Suprapubic skin (tissue), 4 donors: Measurements from ENCODE around the gene E2F3.

Experiments
- EP300 ChIP-seq: sonication (generic); formaldehyde crosslinking; IDR thresholded peaks from one replicate; pipeline ENCODE4 v1.6.1; 2017; ENCODE audit warnings: antibody characterized with exemption
- POLR2A ChIP-seq, 2 donors: fragments of 450-650 bp; IDR thresholded peaks; one replicate each; pipeline ENCODE4 v1.6.1; 2017; ENCODE audit warnings: antibody characterized with exemption in 2 of 2, mild to moderate bottlenecking in 2 of 2, moderate library complexity in 2 of 2
- POLR2AphosphoS5 ChIP-seq, 3 donors: sonication (generic); formaldehyde crosslinking; IDR thresholded peaks; one replicate each; pipeline ENCODE4 v1.6.1; 2017; ENCODE audit warnings: antibody characterized with exemption in 3 of 3
- TF ChIP-seq, protein P1 (sequence below), 2 donors: fragments of 200-600 bp in 1 of 2; fragments of 450-650 bp in 1 of 2; sonication (generic) in 1 of 2; IDR thresholded peaks; one replicate each; pipeline ENCODE4 v1.5.1; 2016 to 2019; ENCODE audit warnings: antibody characterized with exemption in 2 of 2, mild to moderate bottlenecking in 1 of 2, moderate library complexity in 1 of 2

DNA sequence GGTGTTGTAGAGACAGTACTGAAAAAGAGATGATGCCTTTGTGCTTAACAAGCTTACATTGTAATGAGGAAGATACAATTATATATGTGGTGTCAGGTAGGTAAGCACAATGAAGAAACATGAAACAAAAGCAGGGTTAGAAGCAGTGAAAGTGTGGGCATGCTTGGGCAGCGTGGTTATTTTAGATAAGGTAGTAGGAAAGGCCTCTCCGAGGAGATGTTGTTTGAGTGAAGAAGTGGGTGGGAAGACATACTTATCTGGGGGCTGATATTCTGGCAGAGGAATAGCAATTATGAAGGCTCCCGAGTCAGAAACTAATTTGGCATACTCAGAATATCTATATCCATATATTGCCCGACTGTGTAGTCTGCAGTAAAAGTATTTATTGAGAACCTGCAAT is 137.2 kb downstream of the E2F3 start:
- TF ChIP-seq EP300 = no peak
- TF ChIP-seq, protein P1, sequence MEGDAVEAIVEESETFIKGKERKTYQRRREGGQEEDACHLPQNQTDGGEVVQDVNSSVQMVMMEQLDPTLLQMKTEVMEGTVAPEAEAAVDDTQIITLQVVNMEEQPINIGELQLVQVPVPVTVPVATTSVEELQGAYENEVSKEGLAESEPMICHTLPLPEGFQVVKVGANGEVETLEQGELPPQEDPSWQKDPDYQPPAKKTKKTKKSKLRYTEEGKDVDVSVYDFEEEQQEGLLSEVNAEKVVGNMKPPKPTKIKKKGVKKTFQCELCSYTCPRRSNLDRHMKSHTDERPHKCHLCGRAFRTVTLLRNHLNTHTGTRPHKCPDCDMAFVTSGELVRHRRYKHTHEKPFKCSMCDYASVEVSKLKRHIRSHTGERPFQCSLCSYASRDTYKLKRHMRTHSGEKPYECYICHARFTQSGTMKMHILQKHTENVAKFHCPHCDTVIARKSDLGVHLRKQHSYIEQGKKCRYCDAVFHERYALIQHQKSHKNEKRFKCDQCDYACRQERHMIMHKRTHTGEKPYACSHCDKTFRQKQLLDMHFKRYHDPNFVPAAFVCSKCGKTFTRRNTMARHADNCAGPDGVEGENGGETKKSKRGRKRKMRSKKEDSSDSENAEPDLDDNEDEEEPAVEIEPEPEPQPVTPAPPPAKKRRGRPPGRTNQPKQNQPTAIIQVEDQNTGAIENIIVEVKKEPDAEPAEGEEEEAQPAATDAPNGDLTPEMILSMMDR (IDR thresholded peaks at IDR 0.05) = no peak
- no peak for TF ChIP-seq POLR2AphosphoS5 (IDR thresholded peaks at IDR 0.05)
- TF ChIP-seq POLR2A (IDR thresholded peaks at IDR 0.05) = no peak
